Amniotic stem cell (primary cell): ENCODE measurements around the gene TMEM63A.

ENCODE experiments used
- DNase-seq: peaks from one replicate; lab custom pipeline; 2025; lab: John Stamatoyannopoulos, UW

Gene TMEM63A

DNA sequence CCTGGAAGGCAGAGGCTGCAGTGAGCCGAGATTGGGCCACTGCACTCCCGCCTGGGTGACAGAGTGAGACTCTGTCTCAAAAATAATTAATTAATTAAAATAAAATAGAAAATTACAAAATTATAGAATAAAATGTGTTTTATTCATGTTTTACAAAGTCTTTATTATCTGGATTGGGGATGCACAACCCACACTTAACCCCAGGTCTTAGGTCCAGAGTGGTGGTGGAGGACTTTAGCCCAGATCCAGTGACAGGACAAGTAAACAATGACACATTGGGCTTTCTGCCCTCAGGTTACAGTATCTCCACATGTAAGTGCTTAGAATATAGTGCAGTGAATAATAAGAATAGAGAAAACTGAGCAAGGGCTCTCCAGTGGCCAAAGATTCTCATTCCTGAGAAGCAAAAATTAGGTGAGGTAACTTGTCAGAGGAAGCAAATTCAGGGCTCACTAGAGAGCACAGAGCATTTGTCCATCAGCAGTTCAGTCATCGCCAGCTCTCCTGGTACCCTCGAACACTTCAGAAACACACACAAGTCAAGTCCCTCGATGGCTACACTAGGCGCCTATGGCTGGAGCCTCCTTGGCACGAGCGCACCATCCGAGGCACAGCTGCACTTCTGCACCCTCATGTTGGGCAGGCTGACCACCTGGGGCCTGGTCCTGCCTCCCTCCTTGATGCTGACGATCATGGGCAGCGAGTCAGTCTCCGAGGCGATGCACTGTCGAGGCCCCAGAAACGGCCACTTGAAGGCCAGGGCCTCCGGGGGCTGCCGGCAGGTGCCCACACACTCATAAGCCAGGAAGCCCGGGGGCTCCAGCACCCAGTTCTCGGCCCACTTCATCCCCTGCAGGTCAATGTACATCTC, 4.2 kb upstream of the TMEM63A start:
- no peak for DNase-seq

GRCh38 chr1:225885336-225885735, 3.2 kb upstream of the TMEM63A start:
- no peak for DNase-seq

GRCh38 chr1:225883616-225884265, 1.6 kb upstream of the TMEM63A start:
- no peak for DNase-seq

GRCh38 chr1:225882694-225883615, 775 bp upstream of the TMEM63A start:
- no peak for DNase-seq

DNA sequence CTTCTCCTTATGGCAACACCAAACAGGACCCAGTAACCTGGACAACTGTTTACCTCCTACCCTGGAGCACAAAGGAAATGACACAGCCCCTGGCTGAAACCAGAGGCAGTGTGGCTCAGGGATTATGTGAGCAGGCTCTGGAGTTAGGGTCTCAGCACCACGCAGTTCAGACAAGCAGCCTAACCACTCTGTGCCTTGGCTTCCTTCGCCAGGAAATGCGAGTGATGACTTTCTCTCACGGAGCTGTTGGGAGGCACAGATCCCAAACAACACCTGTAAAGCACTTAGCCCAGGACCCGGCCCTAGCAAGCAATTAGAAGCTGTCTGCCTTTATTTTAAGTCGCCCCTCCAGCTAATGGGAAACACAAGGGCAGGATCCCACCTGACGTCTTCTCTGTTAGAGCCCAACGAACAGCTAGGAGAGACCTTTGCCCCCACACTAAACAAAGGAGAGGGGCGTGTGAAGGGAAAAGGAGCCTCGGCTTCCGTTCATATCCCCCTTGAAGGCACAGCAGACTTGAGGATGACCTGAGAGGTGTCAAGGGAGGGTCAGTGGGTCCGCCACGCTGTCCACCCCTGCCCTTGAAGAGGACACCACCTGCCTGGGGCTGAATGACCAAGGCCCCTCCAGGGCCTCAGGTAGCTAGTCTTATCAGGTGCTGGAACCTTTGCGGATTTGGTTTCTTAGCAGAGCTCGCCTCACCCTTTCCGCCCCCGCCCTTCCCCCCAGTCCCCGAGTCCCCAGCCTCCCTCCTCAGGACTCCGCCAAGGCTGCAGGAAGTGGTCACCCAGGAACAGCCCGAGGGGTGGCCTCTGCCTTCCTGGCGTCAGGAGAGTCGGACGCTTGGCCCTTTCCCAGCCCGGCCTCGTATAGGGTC, 860 bp downstream of the TMEM63A start:
- no peak for DNase-seq

GRCh38 chr1:225880636-225881035, 1.5 kb downstream of the TMEM63A start:
- DNase-seq: no peak

GRCh38 chr1:225880222-225880588, 2.0 kb downstream of the TMEM63A start:
- DNase-seq: no peak

- DNase-seq: no peak
Measured at GRCh38 chr1:225879521-225880221, 2.5 kb downstream of the TMEM63A start.

GRCh38 chr1:225878282-225878681, 3.9 kb downstream of the TMEM63A start:
- no peak for DNase-seq

GRCh38 chr1:225877580-225877979, 4.6 kb downstream of the TMEM63A start:
- no peak for DNase-seq

DNA sequence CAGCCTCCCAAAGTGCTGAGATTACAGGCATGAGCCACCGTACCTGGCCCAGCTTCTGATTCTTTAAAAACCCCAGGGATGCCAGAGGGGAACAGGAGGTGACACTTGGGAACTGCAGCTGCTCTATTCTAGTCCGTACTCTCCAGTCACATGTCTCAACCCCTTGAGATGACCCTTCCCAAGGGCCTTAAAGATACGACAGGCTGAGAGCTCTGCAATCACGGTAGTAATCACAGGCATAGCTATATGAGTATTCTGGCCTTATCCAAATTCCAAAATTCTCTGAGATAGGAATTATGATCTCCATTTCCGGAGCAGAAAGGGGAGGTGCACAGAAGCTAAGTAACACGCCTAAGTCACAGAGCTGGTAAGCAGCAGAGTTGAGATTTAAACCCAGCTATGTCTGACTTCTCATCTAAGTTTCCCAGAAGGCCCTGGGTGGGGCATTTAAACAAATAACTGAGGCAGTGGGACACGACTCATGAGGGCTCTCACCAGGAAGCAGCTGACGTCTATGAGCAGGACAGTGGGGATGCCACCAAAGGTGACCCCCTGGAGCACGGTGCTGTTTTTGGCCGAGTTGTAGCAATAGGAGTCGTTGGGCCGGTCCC, 5.2 kb downstream of the TMEM63A start:
- DNase-seq: no peak

GRCh38 chr1:225875044-225875815, 7.0 kb downstream of the TMEM63A start:
- DNase-seq: no peak

DNA sequence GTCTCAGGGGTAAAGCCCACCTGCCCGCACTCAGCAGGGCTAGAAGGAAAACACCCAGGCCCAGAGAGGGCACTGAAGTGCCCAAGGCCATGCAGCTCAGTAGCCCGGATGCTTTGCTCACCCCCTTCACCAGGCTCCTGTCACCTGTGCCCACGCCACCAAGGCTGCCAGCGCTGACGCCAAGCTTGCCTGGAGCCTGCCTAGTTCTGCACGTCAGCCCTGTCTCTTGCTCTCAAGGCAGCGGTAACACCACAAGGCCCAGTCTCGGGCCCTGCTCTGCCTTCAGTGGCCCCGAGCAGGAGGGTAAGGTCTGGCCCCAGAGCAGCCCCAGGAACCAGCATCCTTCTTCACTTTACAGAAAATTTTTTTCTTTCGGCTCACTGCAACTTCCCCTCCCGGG, 7.7 kb downstream of the TMEM63A start:
- no peak for DNase-seq

- no peak for DNase-seq
Measured at GRCh38 chr1:225873281-225873850, 8.8 kb downstream of the TMEM63A start.

- DNase-seq: no peak
Measured at GRCh38 chr1:225872075-225872430, 10.1 kb downstream of the TMEM63A start.

- no peak for DNase-seq
Measured at GRCh38 chr1:225871359-225872074, 10.7 kb downstream of the TMEM63A start.

DNA sequence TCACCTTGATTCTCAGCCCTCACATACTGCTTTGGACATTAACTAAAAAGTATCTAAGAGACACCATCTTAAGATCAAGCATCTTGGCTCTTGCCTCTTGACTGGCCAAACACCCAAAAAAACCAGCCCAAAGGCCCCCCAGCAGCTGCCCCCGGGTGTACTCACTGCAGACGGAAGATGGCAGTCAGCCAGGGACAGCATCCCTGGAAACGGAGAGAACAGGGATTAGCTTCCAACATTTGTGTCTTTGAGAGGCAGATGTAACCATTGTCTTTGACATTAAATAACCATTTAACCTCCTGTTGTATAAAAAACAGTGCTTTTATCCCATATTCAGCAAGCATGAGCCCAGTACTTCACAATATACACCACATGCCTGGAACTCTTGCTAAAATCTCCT, 11.3 kb downstream of the TMEM63A start:
- no peak for DNase-seq

- DNase-seq: no peak
Measured at GRCh38 chr1:225868631-225869330, 13.4 kb downstream of the TMEM63A start.
